Measurements from ENCODE around the gene RPS16.

DNA sequence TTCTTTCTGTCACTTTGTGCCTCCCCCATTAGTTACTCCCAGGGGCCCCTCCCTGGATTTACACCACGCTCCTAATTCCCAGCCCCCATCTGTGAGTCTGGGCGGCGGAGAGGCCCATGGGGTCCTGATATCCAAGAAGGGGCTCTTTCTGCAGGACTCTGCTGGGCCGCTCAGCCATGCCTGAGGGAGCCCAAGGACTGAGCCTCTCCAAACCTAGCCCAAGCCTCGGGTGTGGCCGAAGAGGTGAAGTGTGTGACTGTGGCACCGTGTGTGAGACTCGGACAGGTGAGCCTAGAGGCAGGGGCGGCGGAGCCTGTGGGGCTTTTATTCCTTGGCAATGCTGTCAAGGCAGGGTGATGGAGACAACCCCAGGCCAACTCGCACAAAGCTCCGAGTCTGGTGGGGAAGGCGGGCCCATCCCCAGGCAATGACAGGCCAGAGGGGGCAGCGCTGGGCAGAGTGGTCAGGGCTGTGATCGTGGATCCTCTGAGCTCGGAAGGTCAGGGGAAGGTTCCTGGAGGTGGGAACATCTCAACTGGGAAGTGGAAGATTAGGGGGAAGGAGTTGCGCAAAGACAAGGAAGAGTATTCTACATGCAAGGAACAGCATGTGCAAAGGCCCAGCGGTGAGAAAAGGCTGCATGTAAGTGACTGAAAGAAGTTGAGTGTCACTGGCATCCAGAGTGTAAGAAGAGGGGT lies 21.7 kb downstream of the RPS16 start:
- no peak for TF ChIP-seq U2AF1 (optimal IDR thresholded peaks at IDR 0.05; ENCODE audit: low read depth, low read length)
- no peak for TF ChIP-seq EZH2 (IDR thresholded peaks at IDR 0.05; ENCODE audit: borderline replicate concordance, low read depth, low read length)
- no peak for TF ChIP-seq CHD2 (IDR thresholded peaks at IDR 0.05; ENCODE audit: low read depth, low read length)
- no peak for TF ChIP-seq ZNF253 (CRISPR knock-in tag; conservative IDR thresholded peaks at IDR 0.05)
- TF ChIP-seq, protein P1, sequence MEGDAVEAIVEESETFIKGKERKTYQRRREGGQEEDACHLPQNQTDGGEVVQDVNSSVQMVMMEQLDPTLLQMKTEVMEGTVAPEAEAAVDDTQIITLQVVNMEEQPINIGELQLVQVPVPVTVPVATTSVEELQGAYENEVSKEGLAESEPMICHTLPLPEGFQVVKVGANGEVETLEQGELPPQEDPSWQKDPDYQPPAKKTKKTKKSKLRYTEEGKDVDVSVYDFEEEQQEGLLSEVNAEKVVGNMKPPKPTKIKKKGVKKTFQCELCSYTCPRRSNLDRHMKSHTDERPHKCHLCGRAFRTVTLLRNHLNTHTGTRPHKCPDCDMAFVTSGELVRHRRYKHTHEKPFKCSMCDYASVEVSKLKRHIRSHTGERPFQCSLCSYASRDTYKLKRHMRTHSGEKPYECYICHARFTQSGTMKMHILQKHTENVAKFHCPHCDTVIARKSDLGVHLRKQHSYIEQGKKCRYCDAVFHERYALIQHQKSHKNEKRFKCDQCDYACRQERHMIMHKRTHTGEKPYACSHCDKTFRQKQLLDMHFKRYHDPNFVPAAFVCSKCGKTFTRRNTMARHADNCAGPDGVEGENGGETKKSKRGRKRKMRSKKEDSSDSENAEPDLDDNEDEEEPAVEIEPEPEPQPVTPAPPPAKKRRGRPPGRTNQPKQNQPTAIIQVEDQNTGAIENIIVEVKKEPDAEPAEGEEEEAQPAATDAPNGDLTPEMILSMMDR (IDR thresholded peaks at IDR 0.05 in 2 of 3, conservative IDR thresholded peaks at IDR 0.05 in 1 of 3; ENCODE audit: insufficient read depth in 2 of 3, low read depth in 1 of 3, low read length in 3 of 3), result peak; percentile 36 to 65 (median 48); a peak in 5 of 6 replicates
- TF ChIP-seq ETV6 (IDR thresholded peaks at IDR 0.05; ENCODE audit: borderline replicate concordance in 1 of 2, low read depth in 2 of 2, low read length in 1 of 2), result no peak
- no peak for TF ChIP-seq ETV6 (CRISPR knock-in tag; IDR thresholded peaks at IDR 0.05; ENCODE audit: borderline replicate concordance)
- TF ChIP-seq SP1 (CRISPR knock-in tag; IDR thresholded peaks at IDR 0.05), result no peak
- TF ChIP-seq GTF2F1 (IDR thresholded peaks at IDR 0.05; ENCODE audit: low read depth, low read length), result no peak
- TF ChIP-seq, protein P2, sequence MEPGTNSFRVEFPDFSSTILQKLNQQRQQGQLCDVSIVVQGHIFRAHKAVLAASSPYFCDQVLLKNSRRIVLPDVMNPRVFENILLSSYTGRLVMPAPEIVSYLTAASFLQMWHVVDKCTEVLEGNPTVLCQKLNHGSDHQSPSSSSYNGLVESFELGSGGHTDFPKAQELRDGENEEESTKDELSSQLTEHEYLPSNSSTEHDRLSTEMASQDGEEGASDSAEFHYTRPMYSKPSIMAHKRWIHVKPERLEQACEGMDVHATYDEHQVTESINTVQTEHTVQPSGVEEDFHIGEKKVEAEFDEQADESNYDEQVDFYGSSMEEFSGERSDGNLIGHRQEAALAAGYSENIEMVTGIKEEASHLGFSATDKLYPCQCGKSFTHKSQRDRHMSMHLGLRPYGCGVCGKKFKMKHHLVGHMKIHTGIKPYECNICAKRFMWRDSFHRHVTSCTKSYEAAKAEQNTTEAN (CRISPR knock-in tag; IDR thresholded peaks at IDR 0.05), result no peak
- TF ChIP-seq EP300 (IDR thresholded peaks at IDR 0.05; ENCODE audit: low read length), result no peak

Measured in K562 (cell line).